ENCODE measurements around the gene PIGM.
"Not testable (repeated sequence)": the region's sequence is repeated elsewhere in the genome, so short reads cannot be mapped to it uniquely, and the experiment has no call there.

The PIGM gene

GRCh38 chr1:160058087-160058486, 26.3 kb upstream of the PIGM start:
- DNase-seq: no peak

- DNase-seq: no peak
Observed at GRCh38 chr1:160056648-160057169, 24.9 kb upstream of the PIGM start.

GRCh38 chr1:160053548-160054365, 22.0 kb upstream of the PIGM start:
- DNase-seq: no peak

GRCh38 chr1:160052936-160053335, 21.1 kb upstream of the PIGM start:
- no peak for DNase-seq

- no peak for DNase-seq
Observed at GRCh38 chr1:160050619-160051018, 18.8 kb upstream of the PIGM start.

- not testable (repeated sequence) for DNase-seq
Observed at GRCh38 chr1:160050182-160050581, 18.4 kb upstream of the PIGM start.

GRCh38 chr1:160049101-160049500, 17.3 kb upstream of the PIGM start:
- no peak for DNase-seq

GRCh38 chr1:160048335-160048734, 16.5 kb upstream of the PIGM start:
- no peak for DNase-seq

GRCh38 chr1:160047111-160047991, 15.6 kb upstream of the PIGM start:
- DNase-seq: no peak

GRCh38 chr1:160046494-160047110, 14.8 kb upstream of the PIGM start:
- DNase-seq: no peak

- DNase-seq: no peak
Observed at GRCh38 chr1:160045653-160046052, 13.9 kb upstream of the PIGM start.

- no peak for DNase-seq
Observed at GRCh38 chr1:160043543-160043942, 11.8 kb upstream of the PIGM start.

GRCh38 chr1:160040476-160040875, 8.7 kb upstream of the PIGM start:
- no peak for DNase-seq

- peak; percentile 14 for DNase-seq
Observed at GRCh38 chr1:160032165-160032820, 503 bp upstream of the PIGM start.

- DNase-seq: no peak
Observed at GRCh38 chr1:160030657-160031364, 979 bp downstream of the PIGM start.

- DNase-seq: no peak
Observed at GRCh38 chr1:160028426-160028825, 3.4 kb downstream of the PIGM start.

- DNase-seq: no peak
Observed at GRCh38 chr1:160025314-160025713, 6.5 kb downstream of the PIGM start.

GRCh38 chr1:160024195-160024905, 7.4 kb downstream of the PIGM start:
- DNase-seq: no peak

GRCh38 chr1:160022330-160023310, 9.2 kb downstream of the PIGM start:
- no peak for DNase-seq
